ENCODE results near the gene ASPN.

DNA sequence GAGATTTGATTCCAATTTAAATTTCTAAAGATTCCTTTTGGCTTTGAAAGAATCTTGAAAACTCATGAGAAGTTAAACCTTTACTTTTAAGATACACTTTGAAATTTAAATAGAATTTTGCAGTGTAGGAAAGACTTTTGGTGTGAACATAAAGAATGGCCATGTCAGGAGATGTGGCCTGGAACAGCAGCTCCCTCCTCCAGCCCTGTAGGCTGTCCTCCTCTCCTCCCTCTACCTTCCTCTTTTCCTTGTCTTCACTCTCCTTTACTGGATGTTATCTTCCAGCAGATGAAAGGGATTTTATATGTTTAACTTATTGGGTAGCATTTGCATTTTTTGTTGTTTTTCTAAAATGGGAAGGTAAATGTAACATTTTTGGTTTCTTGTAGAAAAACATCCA is 18.9 kb downstream of the ASPN start:
- TF ChIP-seq EZH2 (IDR thresholded peaks at IDR 0.05; ENCODE audit: borderline replicate concordance, low read depth, low read length, severe bottlenecking), result no peak
- TF ChIP-seq, protein P1, sequence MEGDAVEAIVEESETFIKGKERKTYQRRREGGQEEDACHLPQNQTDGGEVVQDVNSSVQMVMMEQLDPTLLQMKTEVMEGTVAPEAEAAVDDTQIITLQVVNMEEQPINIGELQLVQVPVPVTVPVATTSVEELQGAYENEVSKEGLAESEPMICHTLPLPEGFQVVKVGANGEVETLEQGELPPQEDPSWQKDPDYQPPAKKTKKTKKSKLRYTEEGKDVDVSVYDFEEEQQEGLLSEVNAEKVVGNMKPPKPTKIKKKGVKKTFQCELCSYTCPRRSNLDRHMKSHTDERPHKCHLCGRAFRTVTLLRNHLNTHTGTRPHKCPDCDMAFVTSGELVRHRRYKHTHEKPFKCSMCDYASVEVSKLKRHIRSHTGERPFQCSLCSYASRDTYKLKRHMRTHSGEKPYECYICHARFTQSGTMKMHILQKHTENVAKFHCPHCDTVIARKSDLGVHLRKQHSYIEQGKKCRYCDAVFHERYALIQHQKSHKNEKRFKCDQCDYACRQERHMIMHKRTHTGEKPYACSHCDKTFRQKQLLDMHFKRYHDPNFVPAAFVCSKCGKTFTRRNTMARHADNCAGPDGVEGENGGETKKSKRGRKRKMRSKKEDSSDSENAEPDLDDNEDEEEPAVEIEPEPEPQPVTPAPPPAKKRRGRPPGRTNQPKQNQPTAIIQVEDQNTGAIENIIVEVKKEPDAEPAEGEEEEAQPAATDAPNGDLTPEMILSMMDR (IDR thresholded peaks at IDR 0.05; ENCODE audit: extremely low read depth in 1 of 2, insufficient read depth in 1 of 2, low read depth in 1 of 2, low read length in 2 of 2), result no peak
- TF ChIP-seq, protein P2, sequence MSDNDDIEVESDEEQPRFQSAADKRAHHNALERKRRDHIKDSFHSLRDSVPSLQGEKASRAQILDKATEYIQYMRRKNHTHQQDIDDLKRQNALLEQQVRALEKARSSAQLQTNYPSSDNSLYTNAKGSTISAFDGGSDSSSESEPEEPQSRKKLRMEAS (IDR thresholded peaks at IDR 0.05; ENCODE audit: insufficient read depth, insufficient read length), result no peak

Measured in endothelial cell of umbilical vein (primary cell).